ENCODE results near the gene RRM2.

DNA sequence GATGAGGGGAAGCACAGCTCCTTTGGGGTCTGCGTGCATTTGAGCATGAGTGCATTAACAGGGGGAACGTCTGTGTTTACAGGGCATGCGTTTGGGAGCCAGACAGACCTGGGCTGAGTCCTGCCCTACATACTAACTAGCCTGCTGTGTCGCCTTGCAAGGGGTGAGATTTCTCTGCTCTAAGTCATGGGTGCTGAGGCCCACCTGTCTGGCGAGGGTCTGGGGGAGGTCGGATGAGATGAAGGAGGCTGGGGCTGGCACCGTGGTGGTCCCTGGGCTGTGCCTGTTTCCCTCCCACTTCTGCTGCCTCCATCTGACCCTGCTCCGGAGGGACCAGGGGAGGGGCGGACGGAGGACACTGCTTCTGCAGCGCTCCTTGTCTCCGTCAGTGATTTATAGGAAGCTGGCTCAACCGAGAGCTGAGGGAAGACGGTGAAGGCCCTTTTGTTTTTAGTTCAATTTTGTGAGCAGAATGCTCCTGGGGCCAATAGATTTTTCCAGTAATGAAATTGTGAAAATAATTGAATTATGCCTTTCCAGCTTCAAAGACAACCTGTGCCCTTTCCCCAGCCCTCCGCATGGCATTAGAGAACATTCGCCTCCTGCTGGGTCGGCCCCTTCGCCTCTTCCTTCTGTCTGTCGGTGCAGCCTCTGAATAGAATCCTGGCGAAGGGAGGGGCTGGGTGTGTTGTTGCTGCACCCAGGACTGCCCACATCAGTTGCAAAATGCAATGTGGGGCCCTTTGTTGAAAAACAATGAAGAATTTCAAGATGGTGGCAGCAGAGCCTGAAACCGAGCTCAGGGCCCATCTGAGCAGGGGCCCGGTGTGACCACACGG lies 49.7 kb downstream of the RRM2 start:
- TF ChIP-seq BHLHE40 (IDR thresholded peaks at IDR 0.05; ENCODE audit: borderline replicate concordance) (no peak), NFRKB (IDR thresholded peaks at IDR 0.05) (no peak)

Data from HEK293T (cell line).